H1 (cell line): ENCODE results near the gene PCCA. TPM values are rescaled to one million over a fixed set of nuclear protein-coding genes. Genes with fewer than 3 reads are reported as not detected.

Experiments
- CHD7 ChIP-seq: fragments of 300-600 bp; sonication (generic); IDR thresholded peaks from 2 replicates; pipeline ENCODE4 v1.7.1; 2012; ENCODE audit warnings: low read length, moderate library complexity, mild to moderate bottlenecking, inconsistent platforms; ENCODE audit not compliant: insufficient replicate concordance
- EP300 ChIP-seq, 2 experiments: IDR thresholded peaks; 1 replicate in 1 of 2; 2 replicates in 1 of 2; pipeline ENCODE4 v1.6.1; 2011 to 2012; ENCODE audit warnings: low read depth in 2 of 2, low read length in 2 of 2, mild to moderate bottlenecking in 2 of 2, borderline replicate concordance in 1 of 2, inconsistent platforms in 1 of 2, moderate library complexity in 1 of 2
- GABPA ChIP-seq: IDR thresholded peaks from 2 replicates; pipeline ENCODE4 v1.6.1; 2011; ENCODE audit warnings: mild to moderate bottlenecking, low read length, moderate library complexity, borderline replicate concordance; ENCODE audit not compliant: insufficient read depth
- KDM5A ChIP-seq: fragments of 200-600 bp; IDR thresholded peaks from 2 replicates; pipeline ENCODE4 v1.7.1; 2012; ENCODE audit warnings: mild to moderate bottlenecking, low read length, inconsistent platforms, mixed read lengths
- POU5F1 ChIP-seq: IDR thresholded peaks from 2 replicates; pipeline ENCODE4 v1.6.1; 2011; ENCODE audit warnings: low read depth, mild to moderate bottlenecking, low read length, moderate library complexity
- RBBP5 ChIP-seq: IDR thresholded peaks from 2 replicates; pipeline ENCODE4 v1.7.1; 2012; ENCODE audit warnings: low read depth, mild to moderate bottlenecking, inconsistent platforms, low read length, moderate library complexity, borderline replicate concordance
- RXRA ChIP-seq: IDR thresholded peaks from 2 replicates; pipeline ENCODE4 v1.6.1; 2011; ENCODE audit warnings: low read depth, mild to moderate bottlenecking, low read length, moderate library complexity; ENCODE audit not compliant: insufficient read depth
- YY1 ChIP-seq: IDR thresholded peaks from 2 replicates; pipeline ENCODE4 v1.6.1; 2011; ENCODE audit warnings: low read depth, mild to moderate bottlenecking, low read length
- polyA plus RNA-seq, 7 experiments: library from polyadenylated mRNA; depleted of rRNA in 3 of 7; stranded (reverse) in 5 of 7; unstranded in 2 of 7; fragments of >200 nt in 5 of 7; fragments of 200-250 nt in 2 of 7; gene quantifications; 1 replicate in 5 of 7; 2 replicates in 1 of 7; 4 replicates in 1 of 7; pipeline versions ENCODE4 v1.2.1 to v1.2.3, GENCODE V29; 2011 to 2013; ENCODE audit warnings: missing spikeins in 2 of 7, mixed read lengths in 2 of 7
- total RNA-seq: library from RNA; stranded (reverse); fragmentation: NEBNext Ultra II Directional; extraction: Animal tissue kit (Norgen Biotek cat#: 25700); gene quantifications from 2 replicates; pipeline ENCODE4 v1.2.1, GENCODE V29; 2021

Gene PCCA
- total and polyA plus RNA-seq, 2 of the 8 experiments (the other 6 are each of a cell fraction or from before 2014, with no cell fraction given): 18.4 to 49.8 TPM

GRCh38 chr13:100125946-100126345, 37.1 kb downstream of the PCCA start (continued):
- TF ChIP-seq CHD7: no peak
- TF ChIP-seq POU5F1: no peak
- TF ChIP-seq YY1: no peak
- no peak for TF ChIP-seq EP300 (IDR thresholded peaks at IDR 0.05; ENCODE audit: borderline replicate concordance in 1 of 2, low read depth in 2 of 2, low read length in 2 of 2)
- TF ChIP-seq KDM5A: no peak
- TF ChIP-seq RBBP5: no peak
- TF ChIP-seq RXRA: no peak
- TF ChIP-seq GABPA: no peak
